Skin epidermis (tissue), 12 donors: ENCODE data around the gene MTREX.
"Not testable (repeated sequence)": the region's sequence is repeated elsewhere in the genome, so short reads cannot be mapped to it uniquely, and the experiment has no call there.

Experiments used
- H3K27ac ChIP-seq, 21 experiments: fragments of 200-600 bp; sonication (generic) in 11 of 21; one replicate each; pipeline ENCODE4 v1.5.0; 2020; ENCODE audit warnings: mild to moderate bottlenecking in 3 of 21, inconsistent platforms in 2 of 21, moderate library complexity in 2 of 21
- H3K4me3 ChIP-seq, 7 experiments: fragments of 200-600 bp; sonication (generic) in 2 of 7; one replicate each; pipeline ENCODE4 v1.5.0; 2020; ENCODE audit warnings: inconsistent platforms in 2 of 7, mild to moderate bottlenecking in 2 of 7, moderate library complexity in 1 of 7

The MTREX gene

GRCh38 chr5:55307383-55308253 lies at the start of gene MTREX, which contains the start of gene DHX29:
MTREX (plus strand) TSS chr5:55307989; CDS start chr5:55308014, 25 bp downstream.
DHX29 (minus strand) TSS chr5:55307694; CDS start chr5:55307573, 121 bp downstream.
- Histone ChIP-seq H3K4me3 (peak within 1 kb of the TSS; percentile 74 to 93 (median 82)), H3K27ac (peak within 1 kb of the TSS; percentile 61 to 97 (median 93))

- no peak overlapping the region for H3K4me3 ChIP-seq
- no peak overlapping the region for H3K27ac ChIP-seq
These were observed 49.5 kb upstream of the MTREX start for GRCh38 chr5:55258339-55258738.

GRCh38 chr5:55276771-55277170 lies 31.0 kb upstream of the MTREX start:
- Histone ChIP-seq H3K4me3 (no peak overlapping the region), H3K27ac (no peak overlapping the region)

DNA sequence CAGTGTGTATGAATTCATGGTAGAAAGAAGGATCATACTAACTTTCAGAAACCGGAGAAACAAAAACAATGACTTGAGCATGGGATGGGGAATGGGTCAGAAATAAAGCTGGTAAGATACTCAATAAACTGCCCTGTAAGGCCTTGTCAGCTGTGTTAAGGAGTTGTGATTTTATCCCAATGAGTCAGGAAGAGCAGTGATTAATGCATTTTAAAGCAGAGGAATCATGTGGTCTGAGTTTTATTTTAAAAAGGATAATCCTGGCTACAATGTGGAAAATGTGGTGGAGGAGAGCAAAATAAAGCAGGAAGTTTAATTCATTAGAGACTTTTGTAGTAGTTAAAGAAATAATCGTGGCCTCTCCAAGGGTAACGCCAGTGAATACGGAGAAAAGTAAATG lies 29.0 kb upstream of the MTREX start:
- Histone ChIP-seq H3K4me3 (no peak overlapping the region), H3K27ac (no peak overlapping the region)

DNA sequence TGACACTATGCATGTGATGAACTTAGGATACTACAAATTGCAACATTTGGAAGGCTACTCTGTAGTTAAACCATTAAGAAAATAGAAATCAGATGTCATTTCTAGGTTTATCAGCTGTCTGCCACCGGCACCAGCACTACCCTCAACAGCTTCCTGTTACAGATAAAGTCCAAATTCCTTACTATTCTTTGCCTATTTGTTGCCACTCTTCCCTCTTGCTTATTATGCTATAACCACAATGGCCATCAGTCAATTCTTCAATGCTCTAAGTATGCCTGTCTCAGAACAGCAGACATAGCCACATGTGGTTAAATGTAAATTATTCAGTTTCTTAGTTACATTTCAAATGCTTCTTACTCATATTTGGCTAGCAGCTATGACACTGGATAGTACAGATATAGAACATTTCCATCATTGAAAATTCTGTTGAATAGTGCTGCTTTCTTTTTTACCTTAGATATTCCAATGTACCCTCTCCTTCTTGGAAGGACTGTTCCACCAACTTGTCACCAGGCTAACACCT lies 21.3 kb upstream of the MTREX start:
- no peak overlapping the region for H3K27ac ChIP-seq
- H3K4me3 ChIP-seq = no peak overlapping the region

GRCh38 chr5:55289808-55290207 lies 18.0 kb upstream of the MTREX start:
- Histone ChIP-seq H3K4me3 (no peak overlapping the region), H3K27ac (no peak overlapping the region)

DNA sequence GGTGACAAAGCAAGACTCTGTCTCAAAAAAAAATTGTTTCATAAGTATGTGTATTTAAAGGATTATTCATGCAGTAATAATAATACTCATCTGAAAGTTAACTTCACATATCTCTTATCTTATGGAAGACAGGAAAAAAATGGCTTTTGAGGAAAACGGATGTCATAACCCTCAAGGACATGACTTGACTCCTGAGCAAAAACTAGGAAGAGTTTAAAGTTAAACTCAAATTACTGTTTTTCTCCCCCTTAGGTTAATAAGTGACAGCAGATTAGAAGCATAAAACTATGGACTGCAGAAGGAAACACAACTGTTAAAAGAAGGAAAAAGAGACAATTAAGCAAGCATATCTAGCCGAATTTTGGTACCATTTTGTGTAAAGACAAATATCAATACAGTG lies 16.8 kb upstream of the MTREX start:
- Histone ChIP-seq H3K4me3 (no peak overlapping the region), H3K27ac (no peak overlapping the region)

DNA sequence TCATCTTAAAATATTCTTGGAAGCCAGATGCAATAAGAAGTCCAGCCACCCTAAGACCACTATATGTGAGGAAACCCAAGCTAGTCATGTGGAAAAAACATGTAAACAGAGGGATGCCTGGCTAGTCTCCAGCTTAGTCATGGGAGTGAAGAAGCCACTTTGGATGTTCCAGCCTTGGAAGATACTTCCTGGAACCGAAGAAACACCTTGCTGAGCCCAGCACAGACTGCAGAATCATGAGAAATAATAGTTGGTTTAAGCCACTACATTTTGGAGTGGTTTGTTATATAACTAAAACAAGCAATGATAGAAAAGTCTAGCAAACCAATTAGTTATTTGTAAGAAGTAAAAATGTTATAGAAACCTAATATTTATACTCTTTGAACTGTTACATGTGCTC lies 12.9 kb upstream of the MTREX start:
- Histone ChIP-seq H3K27ac (no peak overlapping the region), H3K4me3 (no peak overlapping the region)

- H3K27ac ChIP-seq = no peak overlapping the region
- H3K4me3 ChIP-seq = no peak overlapping the region
These were observed 6.9 kb upstream of the MTREX start for GRCh38 chr5:55300890-55301289.

GRCh38 chr5:55303238-55303690 lies 4.5 kb upstream of the MTREX start:
- peak overlapping the region in 7 of 21 experiments; percentile 12 to 64 (median 48) for H3K27ac ChIP-seq
- no peak overlapping the region for H3K4me3 ChIP-seq

DNA sequence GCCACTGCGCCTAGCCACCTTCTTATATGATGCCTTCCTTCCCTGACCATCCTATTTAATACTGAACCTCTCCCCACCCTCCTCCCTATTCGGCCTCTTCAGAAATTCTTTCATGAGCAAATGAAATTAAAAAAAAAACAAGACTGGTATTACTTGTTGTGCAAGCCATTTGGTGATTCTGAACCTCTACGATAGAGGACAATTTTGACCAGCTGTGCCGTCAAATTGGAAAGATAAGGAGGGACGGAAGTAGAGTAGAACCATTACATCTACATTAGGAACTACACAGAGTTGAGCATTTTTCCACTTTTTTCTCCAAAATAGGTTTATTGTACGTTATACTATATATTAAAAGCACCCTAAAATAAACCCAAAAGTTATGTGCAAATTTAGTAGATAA lies 3.2 kb upstream of the MTREX start:
- no peak overlapping the region for H3K27ac ChIP-seq

DNA sequence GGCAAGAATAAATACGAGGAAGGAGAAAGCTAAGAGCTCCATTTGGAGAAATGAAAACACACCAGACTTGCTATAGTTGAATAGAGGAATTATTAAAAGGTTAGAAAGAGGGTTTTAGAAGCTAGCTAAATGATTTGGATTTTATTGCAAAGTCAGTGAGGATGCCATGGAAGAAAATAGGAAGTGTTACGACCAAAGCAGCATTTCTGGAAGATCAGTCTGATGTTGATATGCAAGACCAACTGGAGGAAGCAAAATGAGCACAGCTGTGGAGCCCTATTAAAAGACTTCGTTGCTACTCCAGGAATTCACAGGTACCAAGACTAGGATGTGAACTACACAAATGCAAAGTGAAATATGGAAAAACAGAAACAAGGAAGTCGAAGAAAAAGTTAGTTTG lies 2.4 kb upstream of the MTREX start:
- Histone ChIP-seq H3K27ac (no peak overlapping the region), H3K4me3 (peak overlapping the region in 1 of 7 experiments; percentile 74)

More for the DNA sequence above, 3.2 kb upstream of the MTREX start:
- no peak overlapping the region for H3K4me3 ChIP-seq

DNA sequence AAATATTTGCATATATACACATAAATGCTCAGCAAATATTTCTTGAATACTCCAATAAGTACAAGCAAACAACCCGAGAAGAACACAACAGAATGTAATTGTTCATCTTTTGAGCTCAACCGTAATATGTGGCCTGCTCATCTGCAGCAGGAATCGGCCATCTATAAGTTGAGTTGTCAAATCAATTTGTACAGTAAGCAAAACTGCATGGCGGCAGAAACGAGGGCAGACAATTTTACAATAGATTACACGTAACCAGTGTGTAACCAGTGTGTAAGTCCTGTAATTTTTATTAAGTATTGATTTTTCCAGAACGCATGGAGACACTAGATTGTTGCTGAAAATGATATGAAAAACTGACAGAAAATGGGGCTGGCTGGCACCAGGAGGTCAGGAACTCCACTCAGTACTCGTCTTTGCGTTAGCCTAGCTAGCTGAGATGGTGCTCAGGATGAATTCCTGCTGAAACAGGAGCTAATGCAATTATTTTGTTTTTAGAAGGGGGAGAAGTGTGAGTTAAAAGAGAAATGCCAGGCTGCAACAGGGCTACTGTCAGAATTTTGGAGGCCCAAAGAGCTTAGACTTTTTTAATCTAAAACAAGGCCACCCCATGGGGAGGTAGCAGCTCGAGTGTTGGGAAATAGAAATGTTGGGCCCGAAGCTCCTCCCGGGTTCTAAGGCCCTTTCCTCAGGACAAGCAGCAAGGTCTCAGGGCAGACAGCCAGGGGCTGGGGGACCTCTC lies 977 bp upstream of the MTREX start:
- Histone ChIP-seq H3K4me3 (peak overlapping the region; percentile 74 to 93 (median 82)), H3K27ac (peak overlapping the region; percentile 61 to 97 (median 93))

DNA sequence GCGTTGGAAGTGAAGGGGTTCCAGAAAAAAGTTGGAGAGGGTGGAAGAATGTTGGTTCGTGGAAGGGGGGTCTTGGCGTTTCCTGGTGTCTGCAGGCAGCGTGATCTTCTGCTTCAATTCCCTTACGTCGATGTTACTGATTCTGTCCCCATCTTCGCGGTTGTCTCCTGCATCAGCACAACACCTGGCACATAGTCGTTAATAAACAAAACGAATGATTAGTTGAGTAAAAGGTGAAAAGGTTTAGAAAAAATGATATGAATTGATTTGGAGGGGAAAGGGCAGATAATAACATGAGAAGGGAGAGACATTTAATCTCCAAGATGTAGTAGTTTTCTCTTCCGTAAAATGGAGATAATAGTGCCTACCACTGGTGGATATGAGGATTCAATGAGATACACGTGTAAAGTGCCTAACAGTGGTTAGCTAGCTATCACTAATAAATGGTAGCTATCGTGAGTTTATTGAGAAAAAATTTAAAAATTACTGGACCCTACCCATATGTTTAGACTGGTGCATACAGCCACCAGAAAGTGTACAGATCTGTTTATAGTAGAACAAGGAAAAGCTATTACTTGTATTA lies 556 bp downstream of the MTREX start:
- peak overlapping the region in 20 of 21 experiments; percentile 85 to 97 (median 93) for H3K27ac ChIP-seq
- H3K4me3 ChIP-seq = peak overlapping the region; percentile 74 to 93 (median 82)

GRCh38 chr5:55313870-55314617 lies 6.3 kb downstream of the MTREX start:
- H3K27ac ChIP-seq = no peak overlapping the region
- no peak overlapping the region for H3K4me3 ChIP-seq

DNA sequence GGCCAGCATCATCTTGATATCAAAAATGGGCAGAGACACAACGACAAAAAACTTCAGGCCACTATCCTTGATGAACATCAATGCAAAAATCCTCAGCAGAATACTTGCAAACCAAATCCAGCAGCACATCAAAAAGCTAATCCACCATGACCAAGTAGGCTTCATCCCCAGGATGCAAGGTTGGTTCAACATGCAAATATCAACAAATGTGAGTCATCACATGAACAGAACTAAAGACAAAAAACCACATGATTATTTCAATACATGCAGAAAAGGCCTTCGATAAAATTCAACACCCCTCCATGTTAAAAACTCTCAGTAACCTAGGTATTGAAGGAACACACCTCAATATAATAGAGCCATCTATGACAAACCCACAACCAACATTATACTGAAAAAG lies 8.5 kb downstream of the MTREX start:
- Histone ChIP-seq H3K4me3 (no peak overlapping the region), H3K27ac (no peak overlapping the region)

GRCh38 chr5:55316837-55317236 lies 9.0 kb downstream of the MTREX start:
- H3K27ac ChIP-seq = no peak overlapping the region
- H3K4me3 ChIP-seq = no peak overlapping the region

DNA sequence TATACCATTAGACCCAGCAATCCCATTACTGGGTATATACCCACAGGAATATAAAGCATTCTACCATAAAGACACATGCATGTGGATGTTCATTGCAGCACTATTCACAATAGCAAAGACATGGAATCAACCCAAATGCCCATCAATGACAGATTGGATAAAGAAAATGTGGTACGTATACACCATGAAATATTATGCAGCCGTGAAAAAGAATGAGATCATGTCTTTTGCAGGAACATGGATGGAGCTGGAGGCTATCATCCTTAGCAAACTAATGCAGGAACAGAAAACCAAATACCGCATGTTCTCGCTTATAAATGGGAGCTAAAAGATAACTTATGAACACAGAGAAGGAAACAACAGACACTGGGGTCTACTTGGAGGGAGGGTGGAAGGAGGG lies 10.4 kb downstream of the MTREX start:
- not testable (repeated sequence) for H3K4me3 ChIP-seq, H3K27ac ChIP-seq

DNA sequence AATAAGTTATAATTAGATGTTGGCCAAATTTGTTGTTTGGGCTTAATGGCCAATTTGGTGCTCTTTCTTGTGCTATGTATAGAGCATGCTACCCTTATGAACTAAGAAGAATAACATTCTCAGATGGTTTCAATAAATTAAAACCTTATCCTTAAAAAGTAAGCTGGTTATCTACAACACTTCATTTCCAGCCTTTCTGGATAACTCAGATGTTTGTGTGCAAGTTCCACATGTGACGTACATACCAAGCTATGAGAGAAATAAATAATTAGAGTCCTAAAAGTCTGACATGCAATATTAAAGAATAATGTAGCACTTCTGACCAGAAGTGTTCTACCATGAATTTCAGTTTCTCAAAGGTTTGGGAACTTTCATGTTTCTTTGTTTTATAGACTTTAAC lies 11.7 kb downstream of the MTREX start:
- peak overlapping the region in 1 of 21 experiments; percentile 32 for H3K27ac ChIP-seq
- no peak overlapping the region for H3K4me3 ChIP-seq
